Right cardiac atrium (tissue), 5 donors: ENCODE data around the gene APMAP. TPM values are rescaled to one million over a fixed set of nuclear protein-coding genes. Genes with fewer than 3 reads are reported as not detected.

Experiments used
- ATAC-seq, 2 donors: fragments of 200-7000 bp; cut with Tn5 transposase; one replicate each; pipeline versions ENCODE4 v1.8.0 to v1.9.1; 2020; ENCODE audit warnings: moderate library complexity in 2 of 2, mild to moderate bottlenecking in 1 of 2
- DNase-seq, 3 donors: peaks; one replicate each; pipeline ENCODE4 v3.0.0-alpha.2; 2020
- H3K27ac ChIP-seq: one replicate; pipeline ENCODE4 v1.5.1; 2013; ENCODE audit warnings: mild to moderate bottlenecking, low read length, control low read depth, moderate library complexity
- H3K27me3 ChIP-seq: one replicate; pipeline ENCODE4 v1.6.1; 2013; ENCODE audit not compliant: control insufficient read depth, insufficient read depth
- H3K4me1 ChIP-seq: one replicate; pipeline ENCODE4 v1.6.1; 2013; ENCODE audit warnings: low read length; ENCODE audit not compliant: control insufficient read depth, insufficient read depth
- H3K4me3 ChIP-seq: one replicate; pipeline ENCODE4 v1.5.1; 2013; ENCODE audit warnings: low read length, control low read depth
- H3K9me3 ChIP-seq: one replicate; pipeline ENCODE4 v1.6.1; 2013; ENCODE audit warnings: low read length; ENCODE audit not compliant: control insufficient read depth
- WGBS: extraction: QIAGEN DNeasy Blood & Tissue Kit; methylation state at CpG from one replicate; pipeline ENCODE4 v1.1.7; 2013; 5-methylcytosine and 5-hydroxymethylcytosine counted together
- intact Hi-C, 4 donors: fragments of 100-400 bp; cut with DNase I; formaldehyde crosslinking; loops; one replicate each; pipeline versions ENCODE4 v1.11.0 to v1.14.0; 2022 to 2023
- polyA plus RNA-seq: library from polyadenylated mRNA; stranded (reverse); fragments of 200-250 nt; gene quantifications from one replicate; pipeline ENCODE4 v1.2.3, GENCODE V29; 2013
- total RNA-seq, 4 donors: library from RNA; stranded (reverse); fragmentation: NEBNext Ultra II Directional; extraction: Animal tissue kit (Norgen Biotek cat#: 25700); gene quantifications; one replicate each; pipeline ENCODE4 v1.2.1, GENCODE V29; 2021
- donor health status: healthy with polysubstance abuse.
- donor health status: DM: no; HTN: yes; CAD: no.
- donor health status: DM: no; HTN: no; CAD: no.
- donor health status: DM: no; HTN: yes; CAD: no; lungs with severe emphysema.
- donor health status: DM: yes; HTN: yes; CAD: no.

APMAP gene
- total and polyA plus RNA-seq, 5 donors: 28.0 to 35.1 (median 34.7) TPM

DNA sequence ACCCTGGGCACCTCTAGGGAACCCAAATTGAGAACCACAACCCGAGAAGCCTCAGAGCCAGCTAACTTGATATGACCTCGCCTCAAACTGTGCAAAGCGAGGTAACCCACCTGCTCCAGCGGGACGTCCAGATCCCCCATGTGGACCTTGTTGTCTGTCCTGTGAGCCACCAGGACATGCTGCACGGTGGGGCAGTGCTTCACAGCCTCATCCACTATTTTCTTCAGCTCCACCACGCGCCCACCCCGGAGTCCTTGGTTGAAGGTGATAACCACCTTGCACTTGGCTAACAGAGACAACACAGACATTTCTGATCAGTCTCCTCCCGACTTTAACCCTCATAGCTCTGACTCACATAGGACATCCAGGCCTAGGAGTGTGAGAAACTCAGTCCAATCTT, 30.8 kb upstream of the APMAP start:
- no peak overlapping the region for H3K4me3 ChIP-seq
- WGBS: 81% methylated on average over 10 of the region's 10 CpGs
- DNase-seq (no peak), ATAC-seq (no peak)
- H3K9me3 ChIP-seq: no peaks in the 10 kb centered on the region
- H3K4me1 ChIP-seq: peaks cover 5% of the 10 kb centered on the region
- H3K27me3 ChIP-seq: no peaks in the 10 kb centered on the region
- H3K27ac ChIP-seq: no peak overlapping the region
- intact Hi-C loops: no loop called here

DNA sequence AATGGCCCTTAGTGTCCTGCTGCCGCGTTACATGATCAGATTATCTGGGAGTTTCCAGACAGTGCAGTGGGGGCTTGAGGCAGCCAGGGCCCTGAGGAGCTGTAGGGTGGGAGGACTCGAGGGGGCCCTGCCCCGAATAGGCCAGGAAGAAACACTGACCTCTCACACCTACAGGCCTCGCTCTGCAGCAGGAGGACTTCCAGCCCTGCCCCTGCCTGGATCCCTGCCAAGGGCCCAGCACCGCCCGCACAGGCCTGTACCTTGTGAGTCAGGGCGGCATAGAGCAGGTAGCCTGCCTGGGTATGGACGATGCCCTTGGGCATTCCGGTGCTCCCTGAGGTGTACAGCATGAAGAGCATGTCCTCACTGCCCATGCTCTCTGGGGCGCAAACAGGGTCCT, 30.1 kb upstream of the APMAP start:
- H3K9me3 ChIP-seq: no peaks in the 10 kb centered on the region
- no peak overlapping the region for H3K4me3 ChIP-seq
- no peaks in the 10 kb centered on the region for H3K27me3 ChIP-seq
- DNase-seq (peak in 1 of 3 donors; percentile 74), ATAC-seq (peak; percentile 29 to 50)
- 70% methylated on average over 11 of the region's 11 CpGs for WGBS
- no peak overlapping the region for H3K27ac ChIP-seq
- H3K4me1 ChIP-seq: peaks cover 5% of the 10 kb centered on the region
- intact Hi-C loops: no loop called here

- H3K27me3 ChIP-seq: no peaks in the 10 kb centered on the region
- no peak for DNase-seq
- peaks cover 5% of the 10 kb centered on the region for H3K4me1 ChIP-seq
- no peaks in the 10 kb centered on the region for H3K9me3 ChIP-seq
- H3K4me3 ChIP-seq: no peak overlapping the region
- no peak for ATAC-seq
- no peak overlapping the region for H3K27ac ChIP-seq
- WGBS: 96% methylated on average over 6 of the region's 6 CpGs
- intact Hi-C loops: no loop called here
Measured at GRCh38 chr20:25021336-25021735, 28.8 kb upstream of the APMAP start.

- WGBS: 77% methylated on average over 6 of the region's 6 CpGs
- H3K27ac ChIP-seq: no peak overlapping the region
- DNase-seq (no peak), ATAC-seq (peak in 1 of 2 donors; percentile 17)
- no peak overlapping the region for H3K4me3 ChIP-seq
- H3K4me1 ChIP-seq: peaks cover 3% of the 10 kb centered on the region
- H3K9me3 ChIP-seq: no peaks in the 10 kb centered on the region
- no peaks in the 10 kb centered on the region for H3K27me3 ChIP-seq
- intact Hi-C loops: no loop called here
Measured at GRCh38 chr20:25020901-25021301, 28.4 kb upstream of the APMAP start.

- H3K4me1 ChIP-seq: no peaks in the 10 kb centered on the region
- no peak overlapping the region for H3K27ac ChIP-seq
- no peak for DNase-seq
- H3K4me3 ChIP-seq: no peak overlapping the region
- WGBS: 94% methylated on average over 5 of the region's 5 CpGs
- H3K27me3 ChIP-seq: no peaks in the 10 kb centered on the region
- ATAC-seq: no peak
- H3K9me3 ChIP-seq: no peaks in the 10 kb centered on the region
- intact Hi-C loops: no loop called here
Measured at GRCh38 chr20:25020345-25020744, 27.8 kb upstream of the APMAP start.

DNA sequence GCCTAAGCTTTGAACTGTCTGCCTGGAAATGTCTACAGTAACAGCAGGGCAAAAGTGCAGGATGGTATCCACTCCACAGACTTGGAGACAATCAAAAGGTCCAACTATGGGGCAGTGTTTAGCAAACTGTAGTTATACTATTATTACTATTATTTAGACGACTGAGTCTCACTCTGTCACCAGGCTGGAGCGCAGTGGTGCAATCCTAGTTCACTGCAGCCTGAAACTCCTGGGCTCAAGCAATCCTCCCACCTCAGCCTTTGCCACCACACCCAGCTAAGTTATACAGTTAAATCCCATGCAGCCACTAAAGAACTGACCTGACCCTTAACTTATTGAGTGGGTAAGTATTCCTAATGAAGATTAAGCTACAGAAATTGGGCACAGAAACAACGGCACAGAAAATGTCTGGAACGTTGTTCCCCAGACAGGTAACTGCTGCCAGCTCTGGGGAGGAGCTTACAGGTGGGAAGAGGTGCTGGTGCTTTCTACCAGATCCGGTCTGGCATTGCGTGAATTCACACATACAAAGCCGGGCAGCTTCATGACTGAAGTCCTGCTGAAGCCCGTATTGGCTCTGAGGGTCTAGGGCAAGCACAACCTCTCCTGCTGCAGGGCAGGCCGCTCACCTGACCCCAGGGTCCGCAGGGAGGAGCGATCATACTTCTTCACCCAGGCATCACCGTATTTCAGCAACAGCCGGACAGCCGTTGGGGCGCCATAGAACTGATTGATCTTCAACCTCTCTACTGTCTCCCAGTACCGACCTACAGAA, 27.0 kb upstream of the APMAP start:
- Histone ChIP-seq H3K4me1 (no peaks in the 10 kb centered on the region), H3K9me3 (no peaks in the 10 kb centered on the region), H3K4me3 (no peak overlapping the region), H3K27ac (no peak overlapping the region), H3K27me3 (no peaks in the 10 kb centered on the region)
- 93% methylated on average over 16 of the region's 16 CpGs for WGBS
- intact Hi-C loops: no loop called here
- DNase-seq (no peak), ATAC-seq (no peak)

DNA sequence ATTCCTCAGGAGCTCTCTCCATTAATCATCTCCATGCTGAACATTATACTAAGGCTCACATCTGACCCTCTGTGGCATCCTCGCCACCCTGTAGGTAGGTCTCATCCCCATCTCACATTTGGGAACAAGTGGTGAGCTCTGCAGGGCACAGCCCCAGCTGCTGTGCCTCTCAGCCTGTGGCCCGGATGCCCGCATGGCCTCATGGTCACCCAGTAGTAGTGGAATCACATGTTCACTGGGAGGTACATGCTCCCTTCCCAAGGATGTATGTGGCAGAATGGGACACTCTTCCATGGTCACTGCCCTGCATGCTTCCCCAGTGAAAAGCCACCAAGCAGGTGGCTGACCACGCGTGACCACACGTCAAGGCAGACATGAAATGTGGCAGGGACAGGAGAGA, 26.3 kb upstream of the APMAP start:
- Histone ChIP-seq H3K27ac (no peak overlapping the region), H3K4me1 (no peaks in the 10 kb centered on the region), H3K4me3 (no peak overlapping the region), H3K9me3 (no peaks in the 10 kb centered on the region), H3K27me3 (no peaks in the 10 kb centered on the region)
- DNase-seq (no peak), ATAC-seq (no peak)
- intact Hi-C loops: no loop called here
- WGBS: 96% methylated on average over 6 of the region's 6 CpGs

- no peak overlapping the region for H3K4me3 ChIP-seq
- no peaks in the 10 kb centered on the region for H3K4me1 ChIP-seq
- H3K27me3 ChIP-seq: no peaks in the 10 kb centered on the region
- H3K9me3 ChIP-seq: no peaks in the 10 kb centered on the region
- no peak overlapping the region for H3K27ac ChIP-seq
- WGBS: 88% methylated on average over 2 of the region's 2 CpGs
- ATAC-seq (no peak), DNase-seq (no peak)
- intact Hi-C loops: no loop called here
Measured at GRCh38 chr20:25018425-25018824, 25.9 kb upstream of the APMAP start.

DNA sequence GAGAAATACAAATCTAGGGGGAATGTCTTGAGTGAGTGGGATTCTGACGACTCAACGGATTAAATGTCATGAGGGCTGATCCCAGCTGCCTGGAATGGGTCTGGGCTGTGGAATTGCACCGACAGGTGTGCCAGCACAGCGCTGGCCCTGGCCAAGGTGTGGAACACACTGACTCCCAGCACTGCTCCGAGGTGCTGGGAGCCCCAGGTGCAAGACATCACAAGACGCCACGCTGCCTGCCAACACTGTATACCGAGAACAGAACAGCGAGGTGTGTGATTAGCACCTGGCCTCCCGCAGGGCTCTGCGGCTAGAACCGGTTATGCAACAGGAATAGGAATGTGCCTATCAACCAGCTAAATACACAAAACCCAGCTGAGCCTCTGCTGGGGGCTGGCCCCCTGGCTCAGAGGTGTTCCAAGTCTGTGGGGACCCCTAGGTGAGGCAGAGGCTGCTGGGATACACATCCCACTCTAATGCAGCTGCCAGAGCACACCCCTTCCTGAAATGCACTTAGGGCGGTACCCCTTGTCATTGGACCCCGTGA, 24.8 kb upstream of the APMAP start:
- no peak overlapping the region for H3K27ac ChIP-seq
- ATAC-seq (no peak), DNase-seq (no peak)

GRCh38 chr20:25016471-25016870, 23.9 kb upstream of the APMAP start:
- H3K4me3 ChIP-seq: no peak overlapping the region
- H3K9me3 ChIP-seq: no peaks in the 10 kb centered on the region
- ATAC-seq (no peak), DNase-seq (no peak)
- WGBS: 88% methylated on average over 11 of the region's 11 CpGs
- no peaks in the 10 kb centered on the region for H3K27me3 ChIP-seq
- intact Hi-C loops: no loop called here
- no peak overlapping the region for H3K27ac ChIP-seq
- no peaks in the 10 kb centered on the region for H3K4me1 ChIP-seq

More for the DNA sequence above, 24.8 kb upstream of the APMAP start:
- H3K4me1 ChIP-seq: no peaks in the 10 kb centered on the region
- intact Hi-C loops: no loop called here
- no peaks in the 10 kb centered on the region for H3K27me3 ChIP-seq
- WGBS: 70% methylated on average over 14 of the region's 14 CpGs
- no peaks in the 10 kb centered on the region for H3K9me3 ChIP-seq
- no peak overlapping the region for H3K4me3 ChIP-seq

DNA sequence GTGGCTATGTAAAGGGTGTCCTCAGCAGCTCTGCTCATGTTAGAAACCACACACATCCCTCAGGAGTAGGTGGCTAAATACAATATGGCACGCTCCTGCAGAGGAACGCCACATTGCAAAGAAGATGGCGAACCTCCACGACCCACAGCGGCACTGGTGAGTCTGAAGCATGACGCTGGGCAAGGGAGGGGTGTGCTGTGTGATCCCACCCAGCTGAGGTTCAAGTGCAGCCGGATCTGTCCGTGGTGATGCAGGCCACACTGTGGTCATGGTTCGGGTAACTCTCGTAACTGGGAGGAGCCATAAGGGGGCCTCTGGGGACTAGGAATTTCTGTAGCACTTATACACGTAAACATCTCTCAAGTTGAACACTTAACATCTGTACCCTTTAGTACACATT, 23.4 kb upstream of the APMAP start:
- WGBS: 84% methylated on average over 11 of the region's 11 CpGs
- intact Hi-C loops: no loop called here
- DNase-seq: no peak
- Histone ChIP-seq H3K27me3 (no peaks in the 10 kb centered on the region), H3K27ac (no peak overlapping the region), H3K4me3 (no peak overlapping the region), H3K9me3 (no peaks in the 10 kb centered on the region), H3K4me1 (no peaks in the 10 kb centered on the region)
- ATAC-seq: no peak
